HG02973 (cell line): ENCODE results near the gene MANBA.
"Not testable (repeated sequence)": the region's sequence is repeated elsewhere in the genome, so short reads cannot be mapped to it uniquely, and the experiment has no call there.

Experiments used
- ATAC-seq: cut with Tn5 transposase; IDR thresholded peaks from one replicate; pipeline ENCODE4 v1.9.1; 2021; ENCODE audit warnings: moderate library complexity; ENCODE audit not compliant: unreplicated experiment

Gene MANBA

DNA sequence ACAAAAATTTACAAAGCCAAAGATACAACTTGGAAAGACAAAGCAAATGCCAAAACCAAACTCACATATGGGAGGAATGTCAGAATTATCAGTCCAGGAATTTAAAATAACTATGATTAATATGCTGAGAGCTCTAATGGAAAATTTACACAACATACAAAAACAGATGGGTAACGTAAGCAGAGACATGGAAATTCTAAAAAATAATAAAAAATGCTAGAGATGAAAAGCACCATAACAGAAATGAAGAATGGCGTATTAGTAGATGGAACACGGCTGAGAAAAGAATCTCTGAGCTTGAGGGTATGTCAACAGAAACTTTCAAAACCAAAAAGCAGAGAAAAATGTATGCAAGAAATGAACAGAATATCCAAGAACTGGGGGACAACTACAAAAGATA, 4.1 kb upstream of the MANBA start:
- no peak for ATAC-seq

DNA sequence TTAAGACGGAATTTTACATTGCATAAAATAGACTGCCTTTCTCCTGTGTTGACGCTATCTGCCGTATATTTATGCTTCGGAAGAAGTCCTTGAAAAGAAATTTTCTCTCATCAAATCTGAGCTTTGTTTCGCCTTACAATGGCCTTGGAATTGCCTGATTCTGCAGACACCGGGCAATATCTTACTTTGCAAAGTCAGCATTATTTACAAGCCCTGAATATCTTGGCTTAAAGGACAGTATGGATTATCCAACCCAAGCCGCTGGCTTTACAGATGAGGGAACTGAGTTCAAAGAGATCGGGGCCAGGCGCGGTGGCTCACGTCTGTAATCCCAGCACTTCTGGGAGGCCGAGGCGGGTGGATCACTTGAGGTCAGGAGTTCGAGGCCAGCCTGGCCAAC, 1.1 kb upstream of the MANBA start:
- no peak for ATAC-seq

DNA sequence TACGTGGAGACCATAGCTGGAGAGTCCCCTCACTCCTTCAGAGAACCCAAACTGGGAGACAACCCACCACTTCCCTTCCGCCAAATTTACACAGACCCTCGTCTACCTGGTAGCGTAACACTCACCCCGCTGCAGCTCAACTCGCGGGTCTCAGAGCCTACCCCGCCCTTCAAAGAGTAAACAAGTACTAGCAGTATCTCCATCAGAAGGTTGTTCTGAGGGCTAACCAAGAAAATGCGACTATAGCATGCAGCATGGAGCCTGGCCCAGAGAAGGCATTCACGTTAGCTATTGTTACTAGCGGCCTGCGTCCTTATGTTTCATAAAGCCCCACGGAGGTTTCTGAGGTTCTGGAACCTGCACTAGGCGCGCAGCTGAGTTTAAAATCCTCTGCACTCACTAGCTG, 531 bp upstream of the MANBA start:
- ATAC-seq: no peak

DNA sequence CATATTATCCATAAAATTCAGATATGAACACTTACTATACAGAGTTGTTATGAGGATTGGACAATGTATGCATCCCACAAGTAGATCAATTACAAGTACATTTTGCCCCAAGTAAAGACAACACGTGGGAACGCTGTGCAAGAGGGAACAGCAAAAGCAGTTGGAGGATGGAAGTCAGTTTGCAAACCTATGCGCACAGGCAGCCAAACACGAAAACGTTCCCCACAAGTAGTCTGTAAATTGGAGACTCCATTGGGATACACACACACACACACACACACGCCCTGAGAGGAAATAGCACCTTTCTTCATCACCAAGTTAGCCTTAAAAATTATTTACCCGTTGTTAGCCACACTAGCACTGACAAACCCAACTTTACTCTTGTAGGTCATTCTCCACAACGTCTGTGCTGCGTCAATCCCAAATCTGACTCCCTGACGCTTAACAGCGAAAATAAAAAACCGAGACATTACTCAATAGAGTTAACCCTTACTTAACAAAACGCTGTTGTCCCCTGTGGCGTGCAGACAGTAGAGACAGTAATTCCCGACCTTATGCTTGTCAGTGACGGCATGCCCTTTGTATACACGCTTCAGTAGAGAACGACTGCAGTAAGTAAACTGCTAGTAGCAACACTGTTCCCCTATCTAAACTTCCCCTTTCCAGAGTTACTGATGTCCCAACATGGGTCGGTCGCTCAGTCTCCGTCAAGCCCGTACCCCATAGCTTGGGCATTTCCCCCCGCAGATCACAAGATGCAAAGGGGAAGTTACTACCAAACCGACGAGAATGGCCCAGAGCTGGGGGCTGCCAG, 730 bp downstream of the MANBA start:
- ATAC-seq: peak; percentile 53

DNA sequence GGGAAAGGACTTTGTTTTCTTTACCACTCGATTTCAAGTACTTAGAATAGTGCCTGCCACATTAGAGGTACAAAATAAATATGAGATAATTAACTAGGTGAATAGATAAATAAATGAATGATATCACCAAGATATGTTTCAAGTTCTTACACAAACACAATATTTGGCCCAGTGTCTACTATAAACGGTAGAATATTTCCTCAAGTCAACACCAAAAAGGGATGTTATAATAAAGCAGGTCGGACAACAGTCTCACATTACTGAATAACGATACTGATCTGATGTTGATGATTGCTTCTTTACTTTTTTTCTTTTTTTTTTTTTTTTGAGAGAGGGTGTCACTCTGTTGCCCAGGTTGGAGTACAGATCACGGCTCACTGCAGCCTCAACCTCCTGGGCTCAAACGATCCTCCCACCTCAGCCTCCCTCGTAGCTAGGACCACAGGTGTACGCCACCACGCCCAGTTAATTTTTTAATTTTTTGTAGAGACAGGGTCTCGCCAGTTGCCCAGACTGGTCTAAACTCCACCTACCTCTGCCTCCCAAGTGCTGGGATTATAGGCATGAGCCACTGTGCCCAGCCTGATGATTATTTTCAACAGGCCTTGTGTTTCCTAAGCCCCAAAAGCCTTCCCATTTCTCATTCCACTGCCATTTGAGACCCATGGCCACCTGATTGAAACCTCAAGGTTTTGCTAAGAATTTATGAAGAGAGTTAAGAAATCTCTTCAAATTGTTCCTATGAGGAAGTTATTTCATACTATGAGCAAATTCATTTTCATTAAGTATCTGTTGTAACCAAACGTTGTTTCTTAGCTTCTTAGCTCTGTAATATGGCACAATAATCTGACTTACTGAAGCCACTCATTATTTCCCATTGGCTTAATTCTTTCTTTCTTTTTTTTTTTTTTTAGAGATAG, 2.3 kb downstream of the MANBA start:
- no peak for ATAC-seq

DNA sequence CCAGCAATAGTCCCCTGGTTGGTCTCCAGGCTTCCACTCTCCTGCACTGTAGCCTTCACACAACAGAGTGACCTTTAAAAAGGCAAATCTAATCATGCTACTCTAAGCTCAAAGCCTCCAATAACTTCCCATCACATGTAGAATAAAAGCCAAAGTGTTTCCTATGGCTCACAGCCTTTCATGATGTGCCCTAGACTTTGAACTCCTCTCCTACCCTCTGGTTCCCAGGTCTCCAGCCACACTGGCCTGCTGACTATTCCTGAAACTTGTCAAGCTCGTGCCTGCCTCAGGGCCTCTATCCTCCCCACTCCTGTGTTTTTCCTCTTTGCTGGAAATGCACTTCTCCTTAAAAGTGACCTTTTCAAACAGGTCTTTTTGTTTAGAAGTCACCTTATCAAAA, 3.1 kb downstream of the MANBA start:
- no peak for ATAC-seq

DNA sequence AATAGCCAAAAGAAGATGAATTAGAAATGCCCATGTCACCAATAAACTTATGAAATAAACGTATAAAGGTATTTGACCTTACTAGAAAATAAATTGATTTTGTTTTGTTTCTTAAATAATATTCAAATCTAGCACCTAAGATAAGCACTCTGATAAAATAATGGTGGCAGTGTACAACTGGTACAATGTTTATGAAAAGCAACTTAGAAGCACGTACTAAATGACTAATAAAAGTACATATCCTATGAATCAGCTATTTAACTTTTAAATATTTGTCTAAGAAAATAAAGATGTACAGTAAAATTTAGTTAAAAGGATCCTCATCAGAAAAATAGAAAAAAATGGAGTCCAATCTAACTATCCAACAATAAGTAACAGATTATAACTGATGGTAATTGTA, 6.7 kb downstream of the MANBA start:
- no peak for ATAC-seq

DNA sequence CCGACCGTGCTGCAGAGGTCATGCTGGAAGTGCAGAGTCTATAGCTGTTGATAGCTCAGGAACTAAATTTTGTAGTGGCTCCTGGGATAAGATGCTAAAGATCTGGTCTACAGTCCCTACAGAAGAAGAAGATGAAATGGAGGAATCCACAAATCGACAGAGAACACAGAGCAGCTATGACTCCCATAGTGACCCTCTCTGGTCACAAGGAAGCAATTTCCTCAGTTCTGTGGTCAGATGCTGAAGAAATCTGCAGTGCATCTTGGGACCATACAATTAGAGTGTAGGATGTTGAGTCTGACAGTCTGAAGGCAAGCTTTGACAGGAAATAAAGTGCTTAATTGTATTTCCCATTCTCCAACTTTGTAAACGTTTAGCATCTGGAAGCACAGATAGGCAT, 8.8 kb downstream of the MANBA start:
- ATAC-seq: no peak

DNA sequence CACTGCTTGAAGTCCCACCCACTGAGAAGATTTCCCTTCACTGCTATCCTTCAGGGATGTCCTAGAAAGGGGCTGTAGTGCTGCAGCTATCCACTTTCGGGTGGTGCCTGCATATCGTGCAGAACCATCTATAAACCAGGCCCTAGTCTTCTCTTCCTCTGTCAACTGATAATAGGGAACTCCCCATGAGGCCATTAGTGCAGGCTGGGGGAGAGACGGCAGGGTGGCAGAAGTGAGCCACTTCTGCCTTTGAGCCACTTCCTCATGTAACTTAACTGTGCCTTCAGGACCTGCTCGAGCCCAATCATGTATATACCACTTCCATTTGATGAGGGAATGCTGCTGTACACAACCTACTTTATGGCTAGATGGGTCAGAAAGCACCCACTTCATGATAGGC, 17.4 kb downstream of the MANBA start:
- peak; percentile 98 for ATAC-seq

DNA sequence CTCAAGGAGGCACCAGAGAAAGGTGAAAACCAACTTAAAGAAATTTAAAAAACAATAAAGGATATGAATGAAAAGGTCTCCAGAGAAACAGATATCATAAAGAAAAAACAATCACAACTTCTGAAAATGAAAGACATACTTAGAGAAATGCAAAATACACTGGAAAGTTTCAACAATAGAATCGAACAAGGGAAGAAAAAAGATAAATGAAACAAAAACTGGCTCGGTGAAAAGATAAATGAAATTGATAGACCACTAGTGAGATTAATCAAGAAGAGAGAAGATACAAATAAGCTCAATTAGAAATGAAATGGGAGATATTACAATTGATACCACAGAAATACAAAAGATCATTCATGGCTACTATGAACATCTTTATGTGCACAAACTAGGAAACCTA, 22.0 kb downstream of the MANBA start:
- ATAC-seq: not testable (repeated sequence)

DNA sequence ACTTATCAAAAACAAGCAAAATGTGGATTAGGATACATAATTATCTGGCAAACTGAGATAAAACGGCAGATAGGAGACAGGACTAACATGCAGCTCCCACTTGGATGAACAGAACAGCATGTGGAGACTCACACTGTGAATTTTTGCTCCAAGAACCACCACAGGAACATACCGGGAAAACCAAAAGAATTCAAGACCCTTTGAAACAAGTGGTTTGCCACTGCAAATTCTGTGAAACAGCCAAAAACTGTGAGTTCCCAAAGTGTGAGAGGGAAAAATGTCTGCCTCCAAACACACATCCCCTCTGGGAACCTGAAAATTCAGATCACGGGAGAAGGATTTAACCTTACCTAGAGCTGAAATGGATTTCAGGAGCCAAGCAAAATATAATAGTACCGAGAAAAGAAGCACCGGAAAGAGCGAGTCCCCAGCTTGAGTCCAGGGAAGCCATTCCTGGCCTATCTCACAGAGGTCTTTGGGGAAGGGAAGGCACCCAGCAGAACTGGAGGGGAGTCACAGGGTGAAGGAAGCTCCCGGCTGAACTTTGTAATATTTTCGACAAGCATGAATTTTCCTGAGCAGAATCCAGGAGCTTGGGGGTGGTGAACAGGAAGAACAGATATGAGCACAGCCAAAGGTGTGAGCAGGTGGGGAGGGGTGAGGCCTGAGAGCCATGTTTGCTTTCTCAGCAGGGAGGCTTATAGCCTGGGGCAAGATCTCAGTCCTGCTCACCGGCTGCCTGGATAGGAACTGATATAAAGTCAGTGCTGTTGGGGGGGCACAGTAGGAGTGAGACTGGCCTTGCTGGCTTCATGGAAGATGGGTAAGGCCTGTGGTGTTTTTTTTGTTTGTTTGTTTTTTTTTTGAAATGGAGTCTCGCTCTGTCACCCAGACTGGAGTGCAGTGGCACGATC, 23.9 kb downstream of the MANBA start:
- ATAC-seq: no peak

DNA sequence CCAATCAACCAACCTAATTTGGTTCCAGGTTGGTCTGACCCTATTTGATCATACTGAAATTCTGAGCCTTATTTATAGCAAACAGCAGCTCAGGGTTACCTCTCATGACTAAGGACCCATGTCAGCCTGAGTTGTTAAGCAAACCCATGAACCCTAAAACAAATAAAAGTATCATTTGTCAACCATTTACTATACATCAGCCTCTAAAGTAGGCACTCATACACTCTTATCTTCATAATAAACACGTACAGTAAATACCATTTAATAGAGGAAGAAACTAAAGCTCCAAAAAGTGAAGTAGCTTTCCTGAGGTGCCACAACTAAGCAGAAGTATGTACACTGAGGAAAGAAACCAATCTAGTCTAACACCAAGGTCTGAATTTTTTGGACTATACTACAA, 25.2 kb downstream of the MANBA start:
- ATAC-seq: no peak

DNA sequence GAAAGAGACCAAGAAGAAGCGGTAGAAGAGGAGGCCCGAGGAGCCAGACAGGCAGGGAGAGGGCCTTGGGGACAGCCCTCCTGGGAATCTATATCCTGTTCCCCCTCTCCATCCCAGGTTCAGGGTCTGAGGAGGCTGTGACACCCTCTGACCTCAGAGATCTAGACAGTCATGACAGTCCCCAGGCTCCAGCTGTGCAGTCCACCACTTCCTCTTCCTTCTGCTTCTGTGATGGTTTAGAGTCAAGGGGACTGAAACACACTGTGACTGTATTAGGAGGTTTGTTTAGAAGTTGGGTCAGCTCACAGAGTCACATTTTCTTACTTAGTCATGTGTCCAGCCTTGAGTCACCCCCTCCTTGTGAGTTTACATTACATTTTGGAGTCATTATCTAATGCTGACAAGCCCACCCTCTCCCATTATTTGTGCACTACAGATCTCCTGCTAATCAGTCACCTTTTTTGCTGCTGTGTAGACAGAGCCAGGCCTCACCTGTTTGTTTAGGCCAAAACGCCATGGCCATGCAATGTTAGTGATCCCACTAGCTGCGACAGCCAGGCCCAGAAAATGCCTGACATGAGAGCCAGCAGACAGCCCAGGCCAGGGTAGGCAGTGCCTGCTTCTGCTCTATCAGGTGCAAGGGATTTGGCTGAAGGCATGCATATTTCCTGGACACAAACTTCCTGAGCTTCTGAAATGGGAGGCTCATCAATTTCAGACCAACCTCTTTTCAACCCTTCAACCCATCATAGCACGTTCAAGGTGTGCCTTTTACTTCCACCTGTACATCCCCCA, 26.0 kb downstream of the MANBA start:
- peak; percentile 100 for ATAC-seq

DNA sequence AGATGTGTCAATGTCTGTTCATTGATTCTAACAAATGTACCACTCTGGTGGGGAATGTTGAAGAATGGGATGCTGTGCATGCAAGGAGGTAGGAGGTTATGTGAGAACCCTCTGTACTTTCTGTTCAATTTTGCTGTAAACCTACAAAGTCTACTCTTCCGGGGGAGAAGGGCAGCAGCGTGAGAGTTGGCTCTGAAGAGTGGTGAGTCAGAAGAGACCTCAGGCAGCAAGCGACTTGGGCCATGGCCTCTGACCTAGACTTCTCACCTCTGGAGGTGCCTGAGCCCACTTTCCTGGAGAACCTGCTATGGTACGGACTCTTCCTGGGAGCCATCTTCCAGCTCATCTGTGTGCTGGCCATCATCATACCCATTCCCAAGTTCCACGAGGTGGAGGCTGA, 26.7 kb downstream of the MANBA start:
- ATAC-seq: no peak

DNA sequence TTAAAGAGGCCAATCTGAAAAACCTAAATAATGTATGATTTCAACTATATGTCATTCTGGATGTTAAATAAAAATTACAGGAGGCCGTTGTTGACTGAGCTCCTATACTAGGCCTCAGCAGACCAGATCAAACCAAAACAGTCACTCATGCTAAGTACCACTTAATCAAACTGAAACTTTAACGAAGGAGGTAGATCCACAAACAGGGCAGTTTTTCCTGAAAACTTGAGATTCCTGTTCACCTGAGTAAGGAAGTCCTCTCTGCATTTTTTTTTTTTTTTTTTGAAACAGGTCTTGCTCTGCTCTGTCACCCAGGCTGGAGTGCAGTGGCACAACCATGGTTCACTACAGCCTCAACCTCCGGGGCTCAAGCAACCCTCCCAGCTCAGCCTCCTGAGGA, 27.7 kb downstream of the MANBA start:
- ATAC-seq: no peak

DNA sequence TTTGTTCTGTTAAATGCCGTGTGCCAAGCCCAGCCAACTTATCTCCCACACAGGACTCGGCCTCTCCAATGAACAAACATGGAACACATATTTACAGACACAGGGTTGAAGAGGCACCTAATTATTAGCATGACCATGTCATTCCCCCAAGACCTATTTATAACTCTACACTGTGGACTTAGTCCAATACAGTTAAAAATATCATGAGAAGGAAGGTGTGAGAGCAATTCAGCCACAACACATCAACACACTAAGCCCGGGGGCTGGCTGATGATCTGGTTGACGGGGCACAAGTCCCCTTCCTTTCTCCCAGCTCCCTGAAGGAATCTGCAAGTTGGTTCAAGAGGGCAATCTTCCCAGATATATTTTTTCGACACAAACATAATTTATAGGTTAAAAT, 28.1 kb downstream of the MANBA start:
- ATAC-seq: no peak

DNA sequence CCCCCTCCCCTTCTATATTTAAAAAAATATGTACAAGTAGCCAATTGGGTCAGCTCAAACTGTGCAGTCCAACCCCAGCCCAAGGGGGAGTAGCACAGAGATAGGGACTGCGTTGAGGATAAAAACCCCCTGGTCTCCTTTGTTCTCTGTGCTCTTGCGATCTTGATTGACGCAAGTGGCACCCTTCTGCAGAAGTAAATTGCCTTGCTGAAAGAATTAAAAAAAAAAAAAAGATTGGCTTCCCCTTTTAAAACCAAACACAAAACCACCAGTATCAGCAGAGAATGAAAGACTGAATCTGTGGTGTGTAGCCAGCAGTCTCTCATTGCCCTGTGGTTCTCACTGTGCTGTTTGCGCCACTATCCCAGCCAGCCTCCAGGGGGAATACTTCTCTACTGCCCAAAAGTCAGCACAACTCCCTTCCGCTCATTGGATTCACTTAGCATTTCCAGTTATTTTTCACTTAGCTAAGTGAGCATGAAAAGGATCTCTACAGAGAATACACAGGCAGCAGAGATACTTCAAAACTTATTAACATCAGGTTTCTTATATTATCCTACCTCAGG, 29.7 kb downstream of the MANBA start:
- no peak for ATAC-seq

DNA sequence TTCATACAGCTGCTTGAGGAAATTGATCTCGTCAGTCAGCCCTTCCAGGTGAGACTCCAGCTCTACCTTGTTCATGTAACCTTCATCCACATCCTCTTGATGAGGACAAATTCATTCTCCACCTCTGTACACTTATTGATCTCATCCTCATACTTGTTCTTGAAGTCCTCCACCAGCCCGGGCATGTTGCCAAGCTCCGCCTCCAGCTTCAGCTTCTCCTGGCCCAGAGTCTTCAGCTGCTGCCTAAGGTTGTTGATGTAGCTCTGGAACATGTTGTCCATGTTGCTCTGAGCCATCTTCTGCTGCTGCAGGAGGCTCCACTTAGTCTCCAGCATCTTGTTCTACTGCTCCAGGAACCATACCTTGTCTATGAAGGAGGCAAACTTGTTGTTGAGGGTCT, 31.3 kb downstream of the MANBA start:
- not testable (repeated sequence) for ATAC-seq

DNA sequence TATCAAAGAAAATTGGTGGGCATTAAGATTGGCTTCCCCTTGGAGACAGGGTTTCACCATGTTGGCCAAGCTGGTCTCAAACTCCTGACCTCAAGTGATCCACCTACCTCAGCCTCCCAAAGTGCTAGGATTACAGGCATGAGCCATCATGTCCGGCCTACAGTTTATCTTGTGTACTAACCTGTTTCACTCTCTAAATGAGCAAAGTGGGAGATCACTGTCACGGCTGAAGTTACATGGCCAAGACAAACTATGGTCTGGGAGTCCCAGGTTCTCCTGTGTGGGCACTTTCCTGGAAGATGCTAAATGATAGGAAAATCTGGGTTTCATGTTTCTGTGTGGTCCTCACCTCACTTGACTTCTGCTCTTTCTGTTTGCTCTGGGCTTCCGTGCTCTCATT, 33.8 kb downstream of the MANBA start:
- ATAC-seq: not testable (repeated sequence)

DNA sequence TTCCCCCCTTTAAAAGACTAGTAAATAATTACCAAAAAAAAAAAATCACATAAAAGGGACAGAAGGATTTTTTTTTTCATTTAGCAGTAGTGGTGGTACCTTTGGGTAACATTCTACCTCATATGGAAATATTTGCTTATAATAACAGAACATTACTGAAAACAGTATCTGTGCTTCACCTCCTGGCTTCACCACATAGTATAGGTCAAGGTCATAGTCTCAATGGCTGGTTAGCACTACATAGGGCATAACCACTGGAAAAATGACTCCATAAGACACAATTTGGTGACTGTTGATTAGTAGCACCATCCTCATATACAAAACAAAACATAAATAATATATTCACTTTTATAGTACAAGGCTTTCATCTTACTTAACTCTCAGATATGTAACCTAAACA, 34.7 kb downstream of the MANBA start:
- ATAC-seq: no peak
